MM.1S (cell line): ENCODE results near the gene ADGRL3.

Source experiments
- DNase-seq: peaks from one replicate; pipeline ENCODE4 v3.0.0-alpha.2; 2015
- H2AFZ ChIP-seq: fragments of 300-600 bp; sonication (generic); 2 replicates; pipeline ENCODE4 v1.6.0; 2016; ENCODE audit warnings: antibody characterized with exemption, low read length
- H3F3A ChIP-seq: fragments of 300-600 bp; sonication (generic); 2 replicates; pipeline ENCODE4 v1.6.1; 2016; ENCODE audit warnings: mild to moderate bottlenecking, antibody characterized with exemption, low read length, moderate library complexity, mixed read lengths; ENCODE audit not compliant: insufficient read depth
- H3K27ac ChIP-seq: fragments of 300-600 bp; sonication (generic); 2 replicates; pipeline ENCODE4 v1.5.1; 2016; ENCODE audit warnings: mild to moderate bottlenecking, low read length
- H3K27me3 ChIP-seq: fragments of 300-600 bp; sonication (generic); replicated peaks from 2 replicates; pipeline ENCODE4 v1.6.0; 2016; ENCODE audit warnings: low read length; ENCODE audit not compliant: insufficient read depth
- H3K36me3 ChIP-seq: fragments of 300-600 bp; sonication (generic); replicated peaks from 2 replicates; pipeline ENCODE4 v1.6.1; 2016; ENCODE audit warnings: mild to moderate bottlenecking, low read length, mixed read lengths; ENCODE audit not compliant: insufficient read depth
- H3K4me1 ChIP-seq: fragments of 300-600 bp; sonication (generic); 2 replicates; pipeline ENCODE4 v1.6.1; 2016; ENCODE audit warnings: low read length, mixed read lengths
- H3K4me2 ChIP-seq: fragments of 300-600 bp; sonication (generic); 2 replicates; pipeline ENCODE4 v1.6.0; 2016; ENCODE audit warnings: low read depth, low read length
- H3K4me3 ChIP-seq: fragments of 300-600 bp; sonication (generic); 2 replicates; pipeline ENCODE4 v1.5.1; 2016; ENCODE audit warnings: low read length, mixed read lengths
- H3K79me2 ChIP-seq: fragments of 300-600 bp; sonication (generic); 2 replicates; pipeline ENCODE4 v1.6.1; 2016; ENCODE audit warnings: mixed run types, low read length, mixed read lengths
- H3K9ac ChIP-seq: fragments of 300-600 bp; sonication (generic); 2 replicates; pipeline ENCODE4 v1.6.1; 2016; ENCODE audit warnings: low read length, mixed read lengths
- H3K9me2 ChIP-seq: fragments of 300-600 bp; sonication (generic); replicated peaks from 2 replicates; pipeline ENCODE4 v1.6.1; 2016; ENCODE audit warnings: mild to moderate bottlenecking, low read length, mixed read lengths; ENCODE audit not compliant: insufficient read depth
- H3K9me3 ChIP-seq: fragments of 300-600 bp; sonication (generic); replicated peaks from 2 replicates; pipeline ENCODE4 v1.6.1; 2016; ENCODE audit warnings: mild to moderate bottlenecking, low read length, mixed read lengths; ENCODE audit not compliant: insufficient read depth
- H4K20me1 ChIP-seq: fragments of 300-600 bp; sonication (generic); 2 replicates; pipeline ENCODE4 v1.6.1; 2016; ENCODE audit warnings: mild to moderate bottlenecking, low read length, moderate library complexity, mixed read lengths; ENCODE audit not compliant: insufficient read depth
- CTCF ChIP-seq: fragments of 300-600 bp; sonication (generic); IDR thresholded peaks from 2 replicates; pipeline ENCODE4 v1.5.1; 2016; ENCODE audit warnings: antibody characterized with exemption, low read length, mixed read lengths
- EZH2 ChIP-seq: fragments of 300-600 bp; sonication (generic); optimal IDR thresholded peaks from 2 replicates; pipeline ENCODE3; 2017; ENCODE audit warnings: low read depth, mild to moderate bottlenecking, antibody characterized with exemption, low read length, mixed read lengths
- EZH2phosphoT487 ChIP-seq: fragments of 300-600 bp; sonication (generic); IDR thresholded peaks from 2 replicates; pipeline ENCODE4 v1.6.1; 2018; ENCODE audit warnings: antibody characterized with exemption, low read length

The ADGRL3 gene

DNA sequence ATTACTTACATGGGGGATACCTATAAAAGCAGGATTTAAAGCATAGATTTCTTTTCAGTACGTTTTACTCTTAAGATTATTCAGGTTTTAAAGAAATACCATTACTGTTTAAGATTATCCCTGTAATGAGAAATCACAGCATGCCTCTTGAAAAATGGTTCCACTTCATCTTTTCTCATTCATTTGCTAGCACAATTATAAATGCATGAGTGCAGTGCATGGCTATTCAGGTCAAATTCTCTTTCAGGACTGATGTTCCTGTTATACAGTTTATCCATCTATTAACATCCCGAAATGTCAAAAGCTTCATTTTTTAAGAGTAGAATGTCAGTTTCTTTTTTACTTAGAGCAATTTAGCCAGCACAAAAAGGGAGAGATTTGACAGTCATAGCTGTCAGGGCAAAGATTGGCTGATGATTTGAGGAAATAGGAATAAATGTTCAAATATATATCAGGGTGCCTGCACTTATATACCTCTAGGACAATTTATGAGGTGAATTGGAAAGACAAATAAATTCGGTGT, 135.2 kb downstream of the ADGRL3 start:
- no peaks in the 10 kb centered on the region for H3K36me3 ChIP-seq
- H3K4me1 ChIP-seq: no peaks in the 10 kb centered on the region
- H3K27ac ChIP-seq: no peak overlapping the region
- no peaks in the 10 kb centered on the region for H3K9me2 ChIP-seq
- no peak overlapping the region for H3K4me3 ChIP-seq
- H3K4me2 ChIP-seq: no peak overlapping the region
- H3K9ac ChIP-seq: no peak overlapping the region
- H3K79me2 ChIP-seq: no peaks in the 10 kb centered on the region
- no peak for DNase-seq
- no peaks in the 10 kb centered on the region for H4K20me1 ChIP-seq
- H2AFZ ChIP-seq: no peak overlapping the region
- no peaks in the 10 kb centered on the region for H3F3A ChIP-seq
- TF ChIP-seq EZH2: no peak
- no peak for TF ChIP-seq EZH2phosphoT487
- TF ChIP-seq CTCF: no peak
- H3K27me3 ChIP-seq: no peaks in the 10 kb centered on the region
- no peaks in the 10 kb centered on the region for H3K9me3 ChIP-seq

DNA sequence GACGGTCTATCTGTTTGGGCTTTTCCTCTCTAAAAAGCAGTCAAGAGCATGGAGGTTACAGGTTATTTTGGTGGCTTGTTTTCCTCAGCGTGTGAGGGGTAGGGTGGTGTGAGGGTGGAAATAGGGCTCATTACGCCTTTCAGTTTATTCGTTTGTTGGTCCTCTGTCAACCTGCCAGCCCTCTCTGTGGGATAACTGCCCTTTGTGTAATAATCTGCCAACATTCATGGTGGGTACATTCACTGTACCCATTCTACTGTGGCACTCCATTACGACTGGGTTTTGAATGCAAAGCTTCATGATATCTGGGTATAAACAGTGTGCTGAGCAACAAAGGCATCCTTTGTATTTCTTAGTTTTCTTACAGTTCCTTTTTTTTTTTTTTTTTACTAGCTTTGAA, 136.4 kb downstream of the ADGRL3 start:
- Histone ChIP-seq H3F3A (no peaks in the 10 kb centered on the region), H3K4me1 (no peaks in the 10 kb centered on the region), H3K36me3 (no peaks in the 10 kb centered on the region), H3K27me3 (no peaks in the 10 kb centered on the region), H3K4me3 (no peak overlapping the region), H3K9me3 (no peaks in the 10 kb centered on the region), H3K27ac (no peak overlapping the region), H4K20me1 (no peaks in the 10 kb centered on the region), H3K79me2 (no peaks in the 10 kb centered on the region), H3K9ac (no peak overlapping the region), H3K9me2 (no peaks in the 10 kb centered on the region), H2AFZ (no peak overlapping the region), H3K4me2 (no peak overlapping the region)
- TF ChIP-seq CTCF: no peak
- TF ChIP-seq EZH2phosphoT487: no peak
- no peak for TF ChIP-seq EZH2
- no peak for DNase-seq

DNA sequence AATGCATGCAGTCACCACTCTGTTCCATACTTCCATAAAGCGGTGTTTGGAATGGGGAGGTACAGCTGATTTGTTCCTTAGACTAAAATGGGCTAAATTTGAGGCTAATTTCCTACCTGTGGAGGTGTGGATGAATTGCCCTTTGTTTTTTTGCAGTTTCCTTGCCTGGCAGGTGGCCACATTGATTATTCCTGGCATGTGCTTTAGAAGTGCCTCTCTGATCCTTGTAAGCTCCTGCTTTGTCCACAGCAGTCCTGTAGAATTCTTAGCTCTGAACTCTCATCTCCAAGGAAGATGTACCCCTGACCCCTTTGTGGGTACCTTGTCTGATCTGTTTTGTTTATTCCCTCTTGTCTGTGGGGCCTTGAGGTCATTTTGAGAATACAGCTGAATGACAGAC, 136.8 kb downstream of the ADGRL3 start:
- no peak for DNase-seq
- H3K79me2 ChIP-seq: no peaks in the 10 kb centered on the region
- no peak overlapping the region for H3K9ac ChIP-seq
- H3K36me3 ChIP-seq: no peaks in the 10 kb centered on the region
- TF ChIP-seq EZH2phosphoT487 (no peak), CTCF (no peak), EZH2 (no peak)
- no peaks in the 10 kb centered on the region for H3F3A ChIP-seq
- no peaks in the 10 kb centered on the region for H3K9me2 ChIP-seq
- H3K4me2 ChIP-seq: no peak overlapping the region
- H3K4me3 ChIP-seq: no peak overlapping the region
- H2AFZ ChIP-seq: no peak overlapping the region
- H3K9me3 ChIP-seq: no peaks in the 10 kb centered on the region
- H3K27me3 ChIP-seq: no peaks in the 10 kb centered on the region
- H3K27ac ChIP-seq: no peak overlapping the region
- H4K20me1 ChIP-seq: no peaks in the 10 kb centered on the region
- H3K4me1 ChIP-seq: no peaks in the 10 kb centered on the region

DNA sequence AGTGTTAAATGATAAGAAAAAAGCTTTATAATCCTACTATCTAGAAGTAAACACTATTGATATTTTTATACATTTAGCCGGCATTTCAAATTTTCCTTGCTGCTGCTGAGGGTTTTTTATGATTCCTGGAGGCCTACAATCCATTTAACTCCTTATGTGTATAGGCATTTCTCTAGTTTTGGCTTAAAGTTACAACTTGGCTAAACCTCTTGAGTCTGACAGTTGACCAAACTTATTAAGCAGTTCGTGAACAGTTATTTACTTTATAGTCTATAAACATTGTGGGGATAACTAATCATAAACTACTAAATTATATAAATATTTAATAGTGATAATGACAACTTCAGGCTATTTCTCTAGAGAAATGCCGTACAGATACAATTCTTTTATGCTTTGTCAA, 141.9 kb downstream of the ADGRL3 start:
- H3K9me2 ChIP-seq: no peaks in the 10 kb centered on the region
- H3K4me1 ChIP-seq: no peaks in the 10 kb centered on the region
- H3K27me3 ChIP-seq: no peaks in the 10 kb centered on the region
- no peak for TF ChIP-seq EZH2phosphoT487
- no peak for TF ChIP-seq EZH2
- no peak for TF ChIP-seq CTCF
- no peak overlapping the region for H2AFZ ChIP-seq
- H4K20me1 ChIP-seq: no peaks in the 10 kb centered on the region
- H3K4me2 ChIP-seq: no peak overlapping the region
- no peak overlapping the region for H3K4me3 ChIP-seq
- DNase-seq: no peak
- no peaks in the 10 kb centered on the region for H3K79me2 ChIP-seq
- H3K9ac ChIP-seq: no peak overlapping the region
- H3K9me3 ChIP-seq: no peaks in the 10 kb centered on the region
- H3K36me3 ChIP-seq: no peaks in the 10 kb centered on the region
- H3F3A ChIP-seq: no peaks in the 10 kb centered on the region
- H3K27ac ChIP-seq: no peak overlapping the region
